Fibroblast of skin of back (primary cell): Measurements from ENCODE around the gene PRSS57.

ENCODE experiments used
- DNase-seq: peaks from one replicate; pipeline ENCODE4 v3.0.0-alpha.2; 2013

The PRSS57 gene

GRCh38 chr19:651114-651818 lies 44.0 kb downstream of the PRSS57 start:
- no peak for DNase-seq

- no peak for DNase-seq
Measured at GRCh38 chr19:650121-650520, 45.1 kb downstream of the PRSS57 start.

- no peak for DNase-seq
Measured at GRCh38 chr19:648904-649801, 46.1 kb downstream of the PRSS57 start.

- DNase-seq, result no peak
Measured at GRCh38 chr19:648305-648704, 46.9 kb downstream of the PRSS57 start.

GRCh38 chr19:647566-648284 lies 47.5 kb downstream of the PRSS57 start:
- DNase-seq, result no peak

- no peak for DNase-seq
Measured at GRCh38 chr19:646779-647565, 48.3 kb downstream of the PRSS57 start.

GRCh38 chr19:645912-646778 lies 49.1 kb downstream of the PRSS57 start:
- DNase-seq, result no peak

GRCh38 chr19:644789-645188 lies 50.5 kb downstream of the PRSS57 start:
- no peak for DNase-seq

- no peak for DNase-seq
Measured at GRCh38 chr19:644363-644762, 50.9 kb downstream of the PRSS57 start.

GRCh38 chr19:643736-644135 lies 51.5 kb downstream of the PRSS57 start:
- DNase-seq, result no peak

GRCh38 chr19:642767-643727 lies 52.2 kb downstream of the PRSS57 start:
- DNase-seq, result no peak

GRCh38 chr19:641702-642101 lies 53.5 kb downstream of the PRSS57 start:
- no peak for DNase-seq

GRCh38 chr19:640606-641189 lies 54.6 kb downstream of the PRSS57 start:
- no peak for DNase-seq

- no peak for DNase-seq
Measured at GRCh38 chr19:640161-640558, 55.1 kb downstream of the PRSS57 start.

- DNase-seq, result peak; percentile 85
Measured at GRCh38 chr19:639253-640160, 55.7 kb downstream of the PRSS57 start, which contains the start of gene FGF22. TSS of gene FGF22 (plus strand) at chr19:639879. CDS start at chr19:639926, 47 bp downstream.

GRCh38 chr19:638906-639252 lies 56.4 kb downstream of the PRSS57 start:
- DNase-seq, result no peak
